BE2C (cell line): Measurements from ENCODE around the gene UGT1A6.

Source experiments
- DNase-seq: peaks from one replicate; pipeline ENCODE4 v3.0.0-alpha.2; 2020
- H3K27me3 ChIP-seq: fragments of 250-450 bp; sonication (Bioruptor Pico); 2 replicates; pipeline ENCODE4 v1.5.1; 2020; ENCODE audit warnings: mild to moderate bottlenecking
- H3K36me3 ChIP-seq: fragments of 250-450 bp; sonication (Bioruptor Pico); 2 replicates; pipeline ENCODE4 v1.5.1; 2020; ENCODE audit warnings: mild to moderate bottlenecking
- H3K4me1 ChIP-seq: fragments of 250-450 bp; sonication (Bioruptor Pico); 2 replicates; pipeline ENCODE4 v1.5.1; 2020
- H3K4me3 ChIP-seq: 2 replicates; pipeline ENCODE4 v1.5.1; 2011; ENCODE audit warnings: low read depth, low read length
- H3K9me3 ChIP-seq: fragments of 250-450 bp; sonication (Bioruptor Pico); 2 replicates; pipeline ENCODE4 v1.5.1; 2020
- CTCF ChIP-seq: IDR thresholded peaks from 2 replicates; pipeline ENCODE4 v1.5.1; 2012; ENCODE audit warnings: mild to moderate bottlenecking, low read depth, low read length

The UGT1A6 gene

GRCh38 chr2:233672886-233673285, 19.8 kb upstream of the UGT1A6 start:
- H3K4me3 ChIP-seq = no peak overlapping the region
- H3K36me3 ChIP-seq = no peaks in the 10 kb centered on the region
- no peaks in the 10 kb centered on the region for H3K4me1 ChIP-seq
- no peaks in the 10 kb centered on the region for H3K9me3 ChIP-seq
- DNase-seq = no peak
- no peaks in the 10 kb centered on the region; the same call in 1 of the 2 replicates for H3K27me3 ChIP-seq
- TF ChIP-seq CTCF = no peak

DNA sequence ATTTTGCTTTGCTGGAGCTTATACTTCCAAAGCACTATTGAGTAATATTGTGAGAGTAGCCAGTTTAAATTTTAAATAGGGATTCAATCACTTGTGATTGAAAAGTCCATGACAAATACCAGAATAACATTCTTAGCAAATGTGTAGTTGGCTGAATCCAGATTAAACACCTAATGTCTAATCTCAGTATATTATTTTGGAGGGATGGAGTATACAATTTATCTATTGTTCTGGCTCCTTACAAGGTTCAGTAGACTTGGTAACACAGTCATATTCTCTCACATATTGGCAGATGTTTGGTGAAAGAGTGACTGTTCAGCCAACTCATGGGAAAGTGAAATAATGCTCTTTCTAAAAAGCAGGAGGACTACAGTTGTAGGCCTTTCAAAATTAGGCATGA, 18.8 kb upstream of the UGT1A6 start:
- Histone ChIP-seq H3K4me3 (no peak overlapping the region), H3K9me3 (no peaks in the 10 kb centered on the region), H3K27me3 (no peaks in the 10 kb centered on the region; the same call in 1 of the 2 replicates), H3K36me3 (no peaks in the 10 kb centered on the region), H3K4me1 (no peaks in the 10 kb centered on the region)
- no peak for TF ChIP-seq CTCF
- no peak for DNase-seq

DNA sequence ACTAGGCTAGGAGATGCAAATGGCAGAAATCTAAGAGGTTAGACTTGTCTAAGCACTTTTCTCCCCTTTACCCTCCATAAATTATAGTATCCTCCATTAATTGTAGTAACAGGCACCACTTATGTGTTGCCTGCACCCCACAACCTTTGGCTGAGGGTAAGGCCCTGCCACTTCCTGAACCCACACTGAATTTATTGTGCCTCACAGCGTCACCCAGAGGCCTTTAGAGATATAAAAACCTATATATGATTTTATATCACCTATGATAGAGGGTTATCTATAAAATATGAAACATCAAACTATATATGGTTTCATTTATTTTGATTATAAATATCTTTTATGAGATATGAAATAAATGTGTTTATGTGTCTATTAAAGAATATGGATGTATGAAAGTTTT, 18.4 kb upstream of the UGT1A6 start:
- no peak overlapping the region for H3K4me3 ChIP-seq
- no peaks in the 10 kb centered on the region for H3K9me3 ChIP-seq
- H3K36me3 ChIP-seq = no peaks in the 10 kb centered on the region
- no peak for DNase-seq
- TF ChIP-seq CTCF = no peak
- H3K27me3 ChIP-seq = no peaks in the 10 kb centered on the region; the same call in 1 of the 2 replicates
- no peaks in the 10 kb centered on the region for H3K4me1 ChIP-seq

GRCh38 chr2:233674995-233675394, 17.7 kb upstream of the UGT1A6 start:
- no peaks in the 10 kb centered on the region for H3K36me3 ChIP-seq
- peak; percentile 21 for TF ChIP-seq CTCF
- H3K27me3 ChIP-seq = no peaks in the 10 kb centered on the region; the same call in 1 of the 2 replicates
- H3K9me3 ChIP-seq = no peaks in the 10 kb centered on the region
- no peak overlapping the region for H3K4me3 ChIP-seq
- no peak for DNase-seq
- no peaks in the 10 kb centered on the region for H3K4me1 ChIP-seq

DNA sequence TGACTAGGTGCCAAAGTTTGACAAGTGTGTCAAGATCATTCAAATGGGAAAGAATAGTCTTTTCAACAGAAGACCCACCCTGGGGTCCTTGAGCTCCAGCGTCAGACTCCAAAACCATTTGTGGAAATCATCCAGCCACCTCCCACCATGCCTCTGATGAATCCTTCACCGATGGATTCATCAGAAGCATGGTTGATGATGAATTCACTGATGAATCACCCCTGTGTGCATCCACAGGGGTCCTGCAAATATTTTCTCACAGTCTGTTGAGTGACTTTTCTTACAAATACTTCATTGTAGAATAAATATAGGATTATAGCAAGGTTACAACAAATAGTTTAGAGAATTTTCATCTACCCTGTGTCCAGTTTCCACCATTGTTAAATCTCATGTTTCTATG, 16.6 kb upstream of the UGT1A6 start:
- no peaks in the 10 kb centered on the region for H3K4me1 ChIP-seq
- no peak for DNase-seq
- H3K27me3 ChIP-seq = no peaks in the 10 kb centered on the region
- no peaks in the 10 kb centered on the region for H3K9me3 ChIP-seq
- H3K36me3 ChIP-seq = no peaks in the 10 kb centered on the region
- no peak overlapping the region for H3K4me3 ChIP-seq
- TF ChIP-seq CTCF = no peak

GRCh38 chr2:233679196-233679595, 13.5 kb upstream of the UGT1A6 start:
- H3K27me3 ChIP-seq = no peaks in the 10 kb centered on the region
- H3K4me3 ChIP-seq = no peak overlapping the region
- no peaks in the 10 kb centered on the region for H3K4me1 ChIP-seq
- no peaks in the 10 kb centered on the region for H3K36me3 ChIP-seq
- no peak for DNase-seq
- H3K9me3 ChIP-seq = no peaks in the 10 kb centered on the region
- no peak for TF ChIP-seq CTCF
